Cardiac muscle cell (in vitro differentiated cells and primary cell): ENCODE results near the gene MCAM. TPM values are rescaled to one million over a fixed set of nuclear protein-coding genes. Genes with fewer than 3 reads are reported as not detected.
A peak's percentile ranks its signal among the peaks of the same experiment; 100 is the strongest.

Source experiments
- DNase-seq, 2 donors: peaks; one replicate each; pipeline versions ENCODE4 v3.0.0 to v3.0.0-alpha.2; 2010 to 2017; ENCODE audit warnings: low read depth in 1 of 2, low spot score in 1 of 2
- H3K27ac ChIP-seq: fragments of 200-600 bp; sonication (generic); 2 replicates; pipeline ENCODE4 v1.5.1; 2016
- H3K27me3 ChIP-seq: fragments of 200-600 bp; sonication (generic); 2 replicates; pipeline ENCODE4 v1.6.0; 2016; ENCODE audit warnings: control low read depth
- H3K36me3 ChIP-seq: fragments of 200-600 bp; sonication (generic); 2 replicates; pipeline ENCODE4 v1.5.1; 2016; ENCODE audit warnings: control low read depth
- H3K4me1 ChIP-seq: fragments of 200-600 bp; sonication (generic); 2 replicates; pipeline ENCODE4 v1.8.1; 2017; ENCODE audit warnings: low read depth, mild to moderate bottlenecking, mixed run types
- H3K4me3 ChIP-seq: fragments of 200-600 bp; sonication (generic); 2 replicates; pipeline ENCODE4 v1.5.1; 2016; ENCODE audit warnings: mild to moderate bottlenecking
- H3K9me3 ChIP-seq: fragments of 200-600 bp; sonication (generic); 2 replicates; pipeline ENCODE4 v1.5.1; 2017; ENCODE audit warnings: low read depth, mild to moderate bottlenecking, control low read depth
- polyA plus RNA-seq: library from polyadenylated mRNA; unstranded; fragments of >200 nt; fragmentation: Nextera tagmentation; extraction: Ambion mirVana; gene quantifications from 2 replicates; pipeline ENCODE4 v1.2.1, GENCODE V29; 2016
- total RNA-seq: library from RNA; depleted of rRNA; stranded (reverse); fragments of >200 nt; gene quantifications from 2 replicates; pipeline ENCODE4 v1.2.3, GENCODE V29; 2016
- TF ChIP-seq, protein P1 (sequence below): IDR thresholded peaks from 2 replicates; pipeline ENCODE4 v1.5.1; 2012; ENCODE audit warnings: low read depth, mild to moderate bottlenecking, low read length

MCAM gene
- total and polyA plus RNA-seq, 2 experiments from 2014 or later: 13.8 to 49.3 TPM

DNA sequence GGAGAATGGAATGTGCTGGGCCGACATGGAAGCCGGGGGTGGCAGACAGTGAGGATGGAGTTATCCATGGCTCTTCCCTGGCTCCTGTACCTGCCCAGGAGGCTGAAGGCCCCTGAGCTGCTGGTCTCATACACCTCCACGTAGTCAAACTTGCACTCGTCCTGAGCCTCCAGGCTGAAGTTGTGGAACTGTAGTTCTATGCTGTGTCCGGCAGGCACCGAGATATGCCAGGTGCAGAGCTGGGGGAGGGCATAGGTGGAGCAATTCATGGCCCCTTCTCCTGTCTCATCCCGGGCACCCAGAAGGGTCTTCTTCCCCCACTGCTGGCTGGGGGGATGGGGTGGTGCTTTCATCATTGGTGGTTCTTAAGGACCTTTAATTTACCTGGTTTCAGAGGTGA, 26.8 kb upstream of the MCAM start:
- TF ChIP-seq, protein P1, sequence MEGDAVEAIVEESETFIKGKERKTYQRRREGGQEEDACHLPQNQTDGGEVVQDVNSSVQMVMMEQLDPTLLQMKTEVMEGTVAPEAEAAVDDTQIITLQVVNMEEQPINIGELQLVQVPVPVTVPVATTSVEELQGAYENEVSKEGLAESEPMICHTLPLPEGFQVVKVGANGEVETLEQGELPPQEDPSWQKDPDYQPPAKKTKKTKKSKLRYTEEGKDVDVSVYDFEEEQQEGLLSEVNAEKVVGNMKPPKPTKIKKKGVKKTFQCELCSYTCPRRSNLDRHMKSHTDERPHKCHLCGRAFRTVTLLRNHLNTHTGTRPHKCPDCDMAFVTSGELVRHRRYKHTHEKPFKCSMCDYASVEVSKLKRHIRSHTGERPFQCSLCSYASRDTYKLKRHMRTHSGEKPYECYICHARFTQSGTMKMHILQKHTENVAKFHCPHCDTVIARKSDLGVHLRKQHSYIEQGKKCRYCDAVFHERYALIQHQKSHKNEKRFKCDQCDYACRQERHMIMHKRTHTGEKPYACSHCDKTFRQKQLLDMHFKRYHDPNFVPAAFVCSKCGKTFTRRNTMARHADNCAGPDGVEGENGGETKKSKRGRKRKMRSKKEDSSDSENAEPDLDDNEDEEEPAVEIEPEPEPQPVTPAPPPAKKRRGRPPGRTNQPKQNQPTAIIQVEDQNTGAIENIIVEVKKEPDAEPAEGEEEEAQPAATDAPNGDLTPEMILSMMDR: no peak
- H3K9me3 ChIP-seq: no peaks in the 10 kb centered on the region

DNA sequence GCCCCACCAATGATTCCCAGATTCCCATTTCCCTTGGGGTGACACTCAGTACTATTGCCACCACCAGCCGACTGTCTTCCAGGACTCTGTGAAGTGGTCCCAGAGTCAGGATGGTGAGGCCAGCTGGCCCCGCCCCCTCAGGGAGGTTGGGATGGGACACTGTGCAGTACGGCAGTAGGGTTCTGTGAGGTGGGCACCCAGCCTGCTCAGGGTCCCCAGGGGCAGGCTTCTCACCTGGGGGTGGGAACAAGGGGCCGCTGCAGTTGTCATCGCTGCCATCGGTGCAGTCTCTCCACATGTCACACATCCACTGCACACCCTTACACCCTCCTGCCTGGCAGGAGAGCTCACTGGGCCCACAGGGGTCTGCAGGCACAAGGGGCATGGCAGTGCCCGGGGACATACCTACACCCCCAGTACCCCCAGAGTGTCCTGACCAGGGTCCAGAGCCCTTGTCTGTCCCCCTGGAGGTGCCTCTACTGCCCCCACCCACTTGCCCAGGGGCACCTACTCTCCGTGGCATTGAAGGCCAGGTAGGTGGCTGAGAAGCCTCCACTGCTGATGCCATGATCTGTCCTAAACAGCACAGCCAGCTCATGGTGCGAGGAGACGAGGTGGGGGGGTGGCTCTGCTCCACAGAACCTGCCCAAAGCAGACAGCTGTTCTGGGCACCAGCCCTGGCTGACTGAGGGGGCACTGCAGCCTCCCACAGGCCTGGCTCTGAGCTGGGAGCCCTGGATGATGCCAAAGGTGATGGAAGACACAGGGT, 25.6 kb upstream of the MCAM start:
- Histone ChIP-seq H3K27ac (no peak overlapping the region), H3K9me3 (no peaks in the 10 kb centered on the region), H3K4me1 (no peaks in the 10 kb centered on the region), H3K4me3 (no peak overlapping the region), H3K27me3 (peaks cover 59% of the 10 kb centered on the region), H3K36me3 (no peaks in the 10 kb centered on the region)
- TF ChIP-seq, protein P1: no peak
- no peak for DNase-seq

More for the DNA sequence above, 26.8 kb upstream of the MCAM start:
- Histone ChIP-seq H3K36me3 (no peaks in the 10 kb centered on the region), H3K4me3 (no peak overlapping the region), H3K27ac (no peak overlapping the region), H3K4me1 (peaks cover 6% of the 10 kb centered on the region), H3K27me3 (peaks cover 59% of the 10 kb centered on the region)
- no peak for DNase-seq

DNA sequence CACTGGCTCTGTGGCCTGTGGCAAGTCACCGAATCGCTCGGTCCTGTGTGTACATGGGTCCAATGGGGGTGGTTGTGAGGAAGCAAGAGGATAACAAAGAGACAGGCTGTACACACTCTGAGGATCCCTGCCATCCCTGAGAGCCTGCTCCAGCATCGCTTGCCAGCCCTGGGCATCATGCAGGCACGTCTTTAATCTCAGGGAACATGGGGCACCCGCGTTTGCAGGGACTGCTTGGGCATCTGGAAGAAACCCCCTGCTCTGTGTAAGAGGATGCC, 25.0 kb upstream of the MCAM start:
- Histone ChIP-seq H3K36me3 (no peaks in the 10 kb centered on the region), H3K4me1 (no peaks in the 10 kb centered on the region), H3K27ac (no peak overlapping the region), H3K4me3 (no peak overlapping the region), H3K27me3 (peaks cover 59% of the 10 kb centered on the region), H3K9me3 (no peaks in the 10 kb centered on the region)
- TF ChIP-seq, protein P1: no peak
- DNase-seq: no peak

DNA sequence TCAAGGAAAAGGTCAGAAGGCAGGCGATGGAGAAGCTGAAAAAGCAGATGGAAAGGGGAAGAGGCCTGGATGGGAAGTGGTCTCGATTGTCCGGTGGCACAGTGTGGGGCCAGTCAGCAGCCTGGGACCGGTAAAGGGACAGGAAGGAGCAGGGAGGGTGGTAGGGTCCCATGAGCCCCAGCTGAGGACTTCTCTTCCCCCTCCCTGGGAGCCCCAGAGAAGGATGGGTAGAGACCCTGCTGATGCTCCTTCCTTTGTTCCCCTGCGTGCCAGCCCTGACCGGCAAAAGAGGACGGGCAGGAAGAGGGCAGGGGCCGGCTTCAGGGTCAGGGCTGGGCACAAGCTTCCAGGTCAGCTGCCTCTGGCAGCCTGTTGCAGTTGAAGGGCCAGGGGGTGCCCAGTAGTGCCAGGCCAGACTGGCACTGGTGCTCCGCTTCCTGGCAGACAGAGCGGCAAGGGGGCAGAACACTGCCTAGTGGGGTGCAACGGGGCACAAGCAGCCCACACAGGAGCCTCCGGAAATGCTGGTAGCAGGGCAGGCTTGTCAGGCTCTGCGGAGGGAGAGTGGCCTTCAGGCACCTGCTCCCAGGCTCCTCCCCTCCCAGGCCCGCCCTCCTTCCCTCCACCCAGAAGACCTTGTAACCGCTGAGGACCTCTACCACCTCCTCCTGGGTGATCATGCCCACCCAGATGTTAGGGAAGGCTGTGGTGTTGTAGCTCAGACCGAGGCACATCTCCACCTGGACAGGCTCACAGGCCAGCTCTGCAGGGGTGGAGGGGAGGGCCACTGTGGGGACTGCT, 24.5 kb upstream of the MCAM start:
- DNase-seq: no peak
- no peaks in the 10 kb centered on the region for H3K36me3 ChIP-seq

DNA sequence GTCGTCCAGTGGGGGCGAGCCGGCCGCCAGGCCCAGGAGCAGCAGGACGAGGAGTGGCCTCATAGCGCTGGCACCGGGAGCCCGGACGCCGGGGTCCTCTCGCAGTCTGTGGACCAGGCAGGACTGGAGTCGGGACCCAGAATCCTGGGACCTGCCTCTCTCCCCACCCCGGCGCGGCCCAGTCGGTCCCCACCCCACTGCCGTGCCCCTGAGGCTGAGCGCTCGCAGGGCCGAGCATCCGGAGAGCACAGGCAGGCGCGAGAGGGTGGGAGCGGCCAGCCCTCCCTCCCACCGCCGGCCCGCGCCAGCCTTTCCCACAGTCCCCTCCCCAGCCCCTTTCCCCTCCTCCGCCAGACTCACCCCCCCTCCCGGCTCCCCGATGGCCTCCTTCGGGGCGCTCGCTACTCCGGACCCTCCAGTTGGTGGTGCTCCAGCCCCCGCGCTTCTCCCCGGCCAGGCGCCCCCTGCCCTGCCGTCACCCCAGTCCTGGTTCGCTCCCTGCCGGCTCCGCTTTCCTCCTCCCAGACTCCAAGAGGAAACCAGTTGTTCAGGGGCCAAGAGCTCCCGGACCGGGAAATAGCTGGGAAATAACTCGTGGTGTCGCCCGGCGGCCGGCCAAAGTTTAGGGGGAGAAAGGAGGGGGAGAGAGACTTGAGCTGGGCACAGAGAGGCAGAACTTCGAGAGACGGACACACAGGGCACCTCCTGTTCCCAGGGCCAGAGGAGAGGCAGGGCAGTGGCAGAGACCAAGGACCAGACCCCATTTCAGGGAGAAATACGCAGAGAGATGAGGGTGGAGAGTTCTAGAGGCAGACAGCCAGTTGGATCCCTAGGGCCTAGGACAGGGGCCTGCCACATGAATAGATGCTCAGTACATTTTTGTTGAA, 23.6 kb upstream of the MCAM start, which contains the start of gene C1QTNF5:
Gene C1QTNF5, minus strand, starts transcription at position 549 of the 887 bp plus-strand sequence. Its CDS starts 486 bp downstream, at position 63.
- Histone ChIP-seq H3K27me3 (peaks cover 59% of the 10 kb centered on the region), H3K4me3 (peak within 1 kb of the TSS; percentile 32), H3K27ac (no peak within 1 kb of the TSS), H3K9me3 (no peaks in the 10 kb centered on the region), H3K4me1 (no peaks in the 10 kb centered on the region), H3K36me3 (no peaks in the 10 kb centered on the region)
- TF ChIP-seq, protein P1: no peak
- DNase-seq: peak; percentile 42 to 93

More for the DNA sequence above, 24.5 kb upstream of the MCAM start:
- TF ChIP-seq, protein P1: no peak
- H3K4me3 ChIP-seq: no peak overlapping the region
- H3K4me1 ChIP-seq: no peaks in the 10 kb centered on the region
- peaks cover 59% of the 10 kb centered on the region for H3K27me3 ChIP-seq
- H3K9me3 ChIP-seq: no peaks in the 10 kb centered on the region
- H3K27ac ChIP-seq: no peak overlapping the region
